ENCODE results near the gene CLASP1.

DNA sequence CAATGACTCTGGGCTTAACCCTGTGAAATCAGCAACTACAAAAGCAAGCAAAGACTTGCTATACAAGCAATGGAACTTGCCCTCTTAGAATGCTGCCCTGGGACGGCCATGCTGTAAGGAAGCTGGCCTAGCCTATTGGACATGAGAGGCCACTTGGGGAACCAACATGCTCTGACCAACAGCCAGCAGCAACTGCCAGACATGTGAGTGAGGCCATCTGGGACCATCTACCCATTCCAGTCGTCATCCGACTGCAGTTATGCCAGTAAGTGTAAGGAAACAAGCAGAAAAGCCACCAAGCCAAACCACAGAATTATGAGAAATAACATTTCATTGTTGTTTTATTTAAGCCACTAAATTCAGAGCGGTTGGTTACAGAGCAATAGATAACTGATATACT lies 40.9 kb downstream of the CLASP1 start:
- TF ChIP-seq REST (IDR thresholded peaks at IDR 0.05; ENCODE audit: insufficient read depth in 1 of 2, low read depth in 2 of 2, low read length in 1 of 2) (no peak), TCF7L2 (IDR thresholded peaks at IDR 0.05; ENCODE audit: low read depth, low read length) (no peak), POLR2AphosphoS5 (IDR thresholded peaks at IDR 0.05; ENCODE audit: low read depth, low read length) (no peak), SIN3A (IDR thresholded peaks at IDR 0.05; ENCODE audit: borderline replicate concordance, insufficient read depth, low read depth, low read length) (no peak)
- TF ChIP-seq, protein P1, sequence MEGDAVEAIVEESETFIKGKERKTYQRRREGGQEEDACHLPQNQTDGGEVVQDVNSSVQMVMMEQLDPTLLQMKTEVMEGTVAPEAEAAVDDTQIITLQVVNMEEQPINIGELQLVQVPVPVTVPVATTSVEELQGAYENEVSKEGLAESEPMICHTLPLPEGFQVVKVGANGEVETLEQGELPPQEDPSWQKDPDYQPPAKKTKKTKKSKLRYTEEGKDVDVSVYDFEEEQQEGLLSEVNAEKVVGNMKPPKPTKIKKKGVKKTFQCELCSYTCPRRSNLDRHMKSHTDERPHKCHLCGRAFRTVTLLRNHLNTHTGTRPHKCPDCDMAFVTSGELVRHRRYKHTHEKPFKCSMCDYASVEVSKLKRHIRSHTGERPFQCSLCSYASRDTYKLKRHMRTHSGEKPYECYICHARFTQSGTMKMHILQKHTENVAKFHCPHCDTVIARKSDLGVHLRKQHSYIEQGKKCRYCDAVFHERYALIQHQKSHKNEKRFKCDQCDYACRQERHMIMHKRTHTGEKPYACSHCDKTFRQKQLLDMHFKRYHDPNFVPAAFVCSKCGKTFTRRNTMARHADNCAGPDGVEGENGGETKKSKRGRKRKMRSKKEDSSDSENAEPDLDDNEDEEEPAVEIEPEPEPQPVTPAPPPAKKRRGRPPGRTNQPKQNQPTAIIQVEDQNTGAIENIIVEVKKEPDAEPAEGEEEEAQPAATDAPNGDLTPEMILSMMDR (IDR thresholded peaks at IDR 0.05) = no peak
